ENCODE results near the gene ZC3H13.

The ZC3H13 gene, protein sequence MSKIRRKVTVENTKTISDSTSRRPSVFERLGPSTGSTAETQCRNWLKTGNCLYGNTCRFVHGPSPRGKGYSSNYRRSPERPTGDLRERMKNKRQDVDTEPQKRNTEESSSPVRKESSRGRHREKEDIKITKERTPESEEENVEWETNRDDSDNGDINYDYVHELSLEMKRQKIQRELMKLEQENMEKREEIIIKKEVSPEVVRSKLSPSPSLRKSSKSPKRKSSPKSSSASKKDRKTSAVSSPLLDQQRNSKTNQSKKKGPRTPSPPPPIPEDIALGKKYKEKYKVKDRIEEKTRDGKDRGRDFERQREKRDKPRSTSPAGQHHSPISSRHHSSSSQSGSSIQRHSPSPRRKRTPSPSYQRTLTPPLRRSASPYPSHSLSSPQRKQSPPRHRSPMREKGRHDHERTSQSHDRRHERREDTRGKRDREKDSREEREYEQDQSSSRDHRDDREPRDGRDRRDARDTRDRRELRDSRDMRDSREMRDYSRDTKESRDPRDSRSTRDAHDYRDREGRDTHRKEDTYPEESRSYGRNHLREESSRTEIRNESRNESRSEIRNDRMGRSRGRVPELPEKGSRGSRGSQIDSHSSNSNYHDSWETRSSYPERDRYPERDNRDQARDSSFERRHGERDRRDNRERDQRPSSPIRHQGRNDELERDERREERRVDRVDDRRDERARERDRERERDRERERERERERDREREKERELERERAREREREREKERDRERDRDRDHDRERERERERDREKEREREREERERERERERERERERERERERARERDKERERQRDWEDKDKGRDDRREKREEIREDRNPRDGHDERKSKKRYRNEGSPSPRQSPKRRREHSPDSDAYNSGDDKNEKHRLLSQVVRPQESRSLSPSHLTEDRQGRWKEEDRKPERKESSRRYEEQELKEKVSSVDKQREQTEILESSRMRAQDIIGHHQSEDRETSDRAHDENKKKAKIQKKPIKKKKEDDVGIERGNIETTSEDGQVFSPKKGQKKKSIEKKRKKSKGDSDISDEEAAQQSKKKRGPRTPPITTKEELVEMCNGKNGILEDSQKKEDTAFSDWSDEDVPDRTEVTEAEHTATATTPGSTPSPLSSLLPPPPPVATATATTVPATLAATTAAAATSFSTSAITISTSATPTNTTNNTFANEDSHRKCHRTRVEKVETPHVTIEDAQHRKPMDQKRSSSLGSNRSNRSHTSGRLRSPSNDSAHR (N-terminal part only)

DNA sequence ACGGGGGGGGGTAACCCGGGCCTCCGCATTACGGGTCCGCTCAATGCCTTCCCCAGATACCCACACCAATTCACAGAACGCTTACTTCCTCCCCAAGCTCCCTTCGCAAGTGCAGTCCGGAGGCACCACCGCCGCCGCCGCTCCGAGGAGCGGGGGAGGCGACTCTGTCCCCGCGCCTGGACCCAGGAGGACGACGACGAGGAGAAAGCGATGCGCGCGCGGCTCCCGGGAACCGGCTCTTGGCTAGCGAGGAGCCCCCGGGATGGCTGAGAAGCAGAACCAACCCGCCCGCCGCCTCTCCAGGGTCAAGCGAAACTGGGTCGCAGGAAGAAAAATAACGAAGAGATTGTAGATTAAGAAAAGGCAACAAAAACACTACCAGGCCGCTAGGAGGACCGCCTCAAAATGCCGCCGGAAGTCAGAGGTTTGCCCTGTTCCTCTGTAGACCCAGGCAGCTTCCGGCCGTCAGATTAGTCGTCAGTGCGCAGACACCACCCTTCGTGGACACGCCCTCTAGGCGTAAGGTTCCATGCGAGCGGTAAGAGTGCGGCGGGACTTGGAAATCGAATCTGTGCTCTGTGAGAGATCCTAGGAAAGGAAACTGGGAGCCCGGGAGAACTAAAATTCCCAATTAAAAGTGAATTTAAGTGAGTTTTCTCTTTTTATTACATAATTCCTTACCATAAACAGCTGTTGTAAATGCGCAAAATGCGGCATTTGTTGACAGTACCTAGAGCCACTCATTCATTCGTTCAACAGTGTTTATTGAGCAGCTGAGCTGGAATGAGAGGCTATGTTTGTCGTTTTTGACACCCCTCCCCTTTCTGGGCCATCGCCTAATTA, at the start of gene ZC3H13:
Gene ZC3H13 (minus strand): TSS at position 428 of the 843 bp plus-strand sequence. CDS start 7,239 bp downstream, outside the sequence.
- peak; percentile 79 to 85 for DNase-seq (ENCODE audit: low read depth in 2 of 2)

DNA sequence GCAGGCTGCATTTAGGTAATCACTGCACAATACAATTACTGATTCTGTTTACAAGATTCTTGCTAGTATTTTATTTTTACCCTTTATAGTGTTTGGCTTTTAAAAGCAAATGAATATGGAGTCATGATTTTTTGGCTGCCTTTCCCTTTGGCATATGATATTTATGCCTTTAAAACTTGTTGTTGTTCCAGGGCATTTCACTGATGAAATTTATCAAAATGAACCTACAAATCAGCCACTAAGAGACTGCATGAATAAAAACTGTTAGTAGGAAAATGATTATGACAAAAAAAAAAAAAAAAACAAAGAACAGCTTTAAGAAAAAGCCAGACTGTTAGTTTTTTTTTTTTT, 49.7 kb upstream of the ZC3H13 start:
- no peak for DNase-seq (ENCODE audit: low read depth in 2 of 2)

DNA sequence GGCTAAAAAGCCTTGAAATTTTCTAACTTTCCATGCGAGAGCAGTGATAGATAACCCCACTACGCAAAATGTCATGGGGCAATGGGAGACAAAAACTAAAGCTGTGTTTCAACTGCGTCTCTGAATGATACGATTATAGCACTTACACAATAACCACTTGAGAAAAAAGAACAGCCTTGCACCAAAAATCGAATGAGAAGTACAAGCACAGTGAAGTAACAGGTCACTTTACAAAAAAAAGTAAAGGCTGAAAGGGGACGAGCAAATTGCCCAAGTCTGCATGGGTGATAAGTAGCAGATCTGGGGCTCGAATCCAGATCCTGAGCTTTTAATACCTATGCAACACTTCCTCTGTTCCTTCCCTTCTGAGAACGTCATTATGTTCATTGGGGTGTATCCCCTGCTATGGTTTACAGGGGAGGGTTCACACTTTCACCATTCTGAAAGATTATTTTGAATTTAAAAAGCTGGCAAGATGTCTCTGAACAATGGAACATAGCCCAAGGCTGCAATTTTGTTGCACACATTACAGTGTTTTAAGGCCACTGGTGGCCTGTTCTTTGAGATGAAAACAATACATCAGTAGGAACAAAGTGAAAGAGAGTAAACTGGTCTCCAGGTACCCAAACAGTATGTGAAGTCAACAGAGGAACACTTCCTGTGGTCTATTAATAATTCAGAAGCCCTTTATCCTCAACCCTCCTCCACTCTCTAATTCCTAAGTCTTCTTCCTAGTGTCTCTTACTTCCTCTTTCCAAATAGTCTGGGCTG, 49.1 kb upstream of the ZC3H13 start:
- DNase-seq (ENCODE audit: low read depth in 2 of 2) = no peak

DNA sequence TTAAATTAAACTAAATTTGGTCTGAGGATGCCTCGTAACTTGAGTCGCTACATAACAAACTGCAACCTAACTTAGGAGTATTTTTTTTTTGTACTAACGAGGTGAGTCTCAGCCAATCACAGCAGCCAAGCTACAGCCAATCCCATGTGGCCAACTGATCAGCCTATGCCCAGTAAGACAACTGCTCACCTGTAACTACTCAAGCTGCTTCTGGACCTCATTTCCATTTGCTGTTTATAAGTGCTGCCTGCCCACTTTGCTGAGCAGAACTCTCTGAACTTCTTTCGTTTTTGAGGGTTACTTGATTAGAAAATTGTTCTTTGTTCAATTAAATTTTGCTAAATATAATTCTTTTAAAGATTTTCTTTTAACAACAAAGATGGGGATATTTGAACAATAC, 48.5 kb upstream of the ZC3H13 start:
- no peak for DNase-seq (ENCODE audit: low read depth in 2 of 2)

DNA sequence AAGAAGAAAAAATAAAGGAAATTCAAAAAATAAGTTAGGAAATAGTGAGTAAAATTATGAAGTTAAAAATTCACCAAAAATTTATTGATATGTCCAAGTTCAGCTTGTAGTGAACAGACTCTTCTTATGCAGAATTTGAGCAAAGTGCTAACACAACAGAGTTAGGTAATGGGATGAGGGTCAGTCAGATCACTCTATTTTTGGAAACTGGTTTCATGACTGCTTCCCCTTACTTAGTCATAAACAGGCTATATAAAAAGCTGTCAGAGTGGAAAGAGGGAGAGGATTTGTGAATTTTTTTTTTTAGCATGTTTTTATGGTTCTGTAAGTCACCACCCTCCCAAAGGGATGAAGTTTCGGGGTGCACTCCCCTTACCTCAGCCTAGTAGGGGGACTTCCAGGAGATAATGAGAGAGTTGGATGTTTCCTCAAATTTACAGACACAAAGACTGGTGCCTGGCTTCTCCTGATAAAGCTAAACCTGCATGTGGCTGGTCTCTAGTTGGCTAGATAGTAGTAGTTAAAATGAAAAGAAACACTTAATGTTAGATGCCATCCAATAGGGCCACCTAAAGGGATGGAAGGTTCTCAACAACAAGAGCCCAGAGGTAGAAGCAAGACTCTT, 47.8 kb upstream of the ZC3H13 start:
- no peak for DNase-seq (ENCODE audit: low read depth in 2 of 2)

DNA sequence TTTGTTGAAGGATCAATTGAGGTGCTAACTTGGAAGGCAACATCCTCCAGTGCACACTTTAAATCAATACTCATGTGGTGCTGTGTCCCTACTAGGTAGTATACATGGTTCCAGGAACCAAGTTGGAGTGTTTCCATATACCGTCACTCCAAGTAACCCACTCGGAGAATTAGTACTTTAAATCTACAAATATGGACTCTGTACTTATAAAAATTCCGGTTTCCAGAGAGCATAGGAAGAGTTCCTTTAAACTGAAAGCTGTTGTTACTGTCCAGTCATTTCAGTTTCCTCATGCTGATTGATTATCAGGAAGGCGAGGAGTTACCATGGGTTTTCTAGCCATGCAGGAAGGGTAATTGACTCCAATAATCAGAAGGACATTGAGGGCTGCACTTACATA, 45.1 kb upstream of the ZC3H13 start:
- no peak for DNase-seq (ENCODE audit: low read depth in 2 of 2)

DNA sequence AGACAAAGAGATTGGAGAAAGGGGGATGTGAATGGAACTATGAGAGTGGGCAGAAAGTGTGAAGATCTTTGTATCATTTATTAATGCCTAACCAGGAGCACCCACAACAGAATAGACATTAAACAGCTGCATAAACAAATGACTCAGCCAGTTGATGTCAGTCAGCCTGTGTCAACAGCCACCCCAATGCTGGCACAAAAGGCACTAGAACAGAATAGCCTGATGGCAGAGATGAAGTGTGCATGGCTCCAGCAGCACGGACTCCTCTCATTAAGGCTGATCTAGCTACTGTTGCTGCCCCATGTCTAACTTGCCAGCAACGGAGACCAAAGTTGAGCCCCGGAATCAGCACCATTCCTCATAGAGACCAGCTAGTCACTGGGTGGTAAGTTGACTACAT, 44.5 kb upstream of the ZC3H13 start:
- no peak for DNase-seq (ENCODE audit: low read depth in 2 of 2)

DNA sequence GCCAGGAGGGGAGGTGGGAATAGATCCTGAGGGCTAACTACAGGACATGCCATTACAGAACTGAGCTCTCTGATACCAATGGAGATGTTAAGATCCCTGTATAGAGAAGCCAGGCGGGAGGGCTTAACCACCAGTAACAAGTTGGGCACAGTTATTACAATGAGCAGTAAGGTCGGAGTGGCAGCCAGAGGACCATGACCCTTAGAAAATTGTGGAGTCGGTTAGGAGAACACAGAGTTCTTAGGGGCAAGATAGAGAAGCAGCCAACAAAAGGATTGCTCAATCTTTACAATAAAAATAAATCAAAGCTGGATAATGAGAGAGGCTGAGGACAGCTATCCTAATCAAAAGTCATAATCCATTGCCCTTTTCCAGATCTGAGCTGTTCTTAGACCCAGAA, 41.9 kb upstream of the ZC3H13 start:
- DNase-seq (ENCODE audit: low read depth in 2 of 2) = no peak

DNA sequence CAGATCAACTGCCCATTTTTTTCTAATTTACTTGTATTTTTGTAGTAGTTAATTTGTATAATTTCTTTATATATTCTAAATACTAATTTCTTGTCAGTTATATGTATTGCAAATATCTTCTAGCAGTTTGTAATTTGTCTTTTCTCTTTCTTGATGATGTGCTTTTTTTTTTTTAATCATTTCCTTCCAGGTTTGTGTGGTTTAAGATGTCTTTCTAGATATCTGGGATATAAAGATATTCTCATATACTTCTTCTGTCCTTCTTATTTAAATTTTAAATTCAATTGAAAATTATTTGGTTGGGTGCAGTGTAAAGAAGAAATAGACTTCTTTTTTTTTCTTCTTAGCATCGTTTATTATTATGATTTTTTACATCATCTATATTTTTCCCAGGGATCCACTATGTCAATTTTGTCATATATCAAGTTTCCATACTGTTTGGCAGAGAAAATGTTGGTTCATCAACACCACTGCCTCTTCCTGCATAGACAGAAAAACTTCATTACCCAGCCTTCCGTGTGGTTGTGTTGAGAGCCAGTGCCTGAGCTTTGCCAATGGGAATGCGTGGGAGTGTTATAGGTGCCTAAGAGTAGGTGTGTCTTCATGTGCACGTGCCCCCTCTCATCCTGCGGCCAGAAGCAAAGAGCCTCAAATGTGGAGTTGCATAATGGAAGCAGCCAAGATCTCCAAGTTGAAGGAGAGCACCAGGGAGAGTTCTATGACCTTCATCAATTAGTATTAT, 36.4 kb upstream of the ZC3H13 start:
- no peak for DNase-seq (ENCODE audit: low read depth in 2 of 2)

DNA sequence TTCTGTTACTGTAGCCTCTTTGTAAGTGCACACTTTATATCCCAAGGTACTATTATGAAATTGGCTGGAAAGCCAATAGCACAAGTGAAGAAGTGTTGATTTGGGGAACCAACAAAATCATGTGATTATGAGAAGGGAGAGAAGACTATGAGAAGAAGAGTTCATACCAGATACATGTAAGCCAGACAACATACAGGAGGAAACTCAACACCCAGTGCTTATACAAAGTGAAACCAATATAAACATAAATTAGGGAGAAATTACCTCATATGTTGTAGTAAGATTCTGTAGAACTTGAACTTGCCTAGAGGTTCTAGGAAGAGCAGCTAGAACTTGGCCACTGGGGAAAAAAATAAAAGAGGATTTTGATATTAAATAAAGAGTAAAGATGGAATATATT, 34.9 kb upstream of the ZC3H13 start:
- no peak for DNase-seq (ENCODE audit: low read depth in 2 of 2)

DNA sequence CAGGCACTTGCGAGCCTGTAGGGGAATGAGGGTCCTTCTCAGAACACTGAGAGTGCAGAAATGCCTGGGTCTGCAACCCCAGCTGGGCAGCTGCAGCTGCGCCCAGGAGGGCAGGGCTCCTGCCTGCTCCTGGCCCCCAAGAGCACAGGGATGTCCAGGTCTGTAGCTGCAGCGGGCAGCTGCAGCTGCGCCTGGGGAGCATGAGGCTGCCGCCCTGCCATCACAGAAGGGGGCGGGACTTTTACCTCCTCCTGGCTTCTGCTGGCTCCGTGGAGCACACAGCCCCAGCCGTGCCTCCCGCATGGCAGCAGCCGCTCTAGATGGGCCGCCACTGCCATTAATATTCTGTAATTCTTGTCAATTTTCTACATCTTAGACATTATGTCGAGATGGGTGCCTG, 34.4 kb upstream of the ZC3H13 start:
- DNase-seq (ENCODE audit: low read depth in 2 of 2) = no peak

DNA sequence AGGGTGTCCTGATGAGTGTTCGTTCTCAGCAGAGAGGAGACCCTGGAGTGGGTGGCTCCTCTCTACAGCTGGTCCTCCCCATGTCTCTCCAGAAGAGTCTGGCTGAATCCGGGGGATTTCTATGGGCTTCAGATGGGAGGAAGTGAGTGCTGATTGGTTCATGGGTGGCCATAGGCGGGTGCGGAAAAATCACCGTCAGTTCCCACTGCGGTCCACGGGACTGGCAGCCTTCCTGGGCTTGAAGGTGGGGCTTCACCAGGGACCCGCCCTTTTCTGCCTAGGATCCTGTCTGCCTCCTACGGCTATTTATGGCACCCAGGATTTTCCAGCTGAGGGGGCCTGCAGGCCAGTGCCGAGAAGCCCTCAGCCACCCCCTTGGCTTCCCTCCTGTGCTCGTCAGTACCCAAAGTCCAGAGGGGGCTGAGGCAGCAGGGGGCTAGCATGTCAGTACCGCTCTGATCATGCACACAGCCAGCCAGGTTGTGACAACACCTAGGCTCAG, 33.9 kb upstream of the ZC3H13 start:
- DNase-seq (ENCODE audit: low read depth in 2 of 2) = no peak

DNA sequence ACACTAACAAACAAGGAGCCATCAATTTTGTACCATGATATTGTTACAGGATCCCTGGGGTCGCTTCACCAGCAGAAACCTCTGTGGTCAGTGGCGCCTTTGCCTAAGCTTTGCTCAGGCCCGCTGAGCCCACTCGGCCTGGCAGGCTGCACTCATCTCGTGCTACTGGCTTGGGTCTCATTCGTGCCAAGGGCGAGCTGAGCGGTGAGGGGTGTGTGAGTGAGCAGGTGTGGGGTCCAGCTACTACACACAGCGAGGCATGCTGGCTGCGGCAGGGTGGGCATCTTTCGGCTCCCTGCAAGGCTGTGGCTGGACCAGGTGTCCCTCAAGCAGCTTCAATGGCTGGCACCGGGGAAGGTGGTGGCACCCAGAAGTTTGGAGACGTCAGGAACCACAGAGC, 33.2 kb upstream of the ZC3H13 start:
- no peak for DNase-seq (ENCODE audit: low read depth in 2 of 2)

DNA sequence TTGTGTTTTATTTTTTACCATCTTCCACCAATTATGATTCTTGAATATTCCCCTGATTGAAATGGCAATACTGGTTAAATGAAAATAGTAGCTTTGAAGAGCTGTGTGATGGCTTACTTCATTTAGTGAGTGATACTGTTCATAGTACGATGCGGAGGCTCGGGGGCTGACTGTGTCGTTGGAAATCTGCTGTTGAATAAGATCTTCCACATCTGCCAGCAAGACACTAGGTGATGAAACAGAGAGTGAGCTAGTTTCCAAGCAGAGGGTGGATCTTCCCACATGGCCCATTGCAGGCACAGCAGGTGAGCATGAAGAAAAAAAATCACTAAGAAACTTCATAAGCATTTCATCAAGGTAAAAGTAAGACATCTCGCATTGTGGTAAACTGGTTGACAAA, 29.8 kb upstream of the ZC3H13 start:
- DNase-seq (ENCODE audit: low read depth in 2 of 2) = no peak

DNA sequence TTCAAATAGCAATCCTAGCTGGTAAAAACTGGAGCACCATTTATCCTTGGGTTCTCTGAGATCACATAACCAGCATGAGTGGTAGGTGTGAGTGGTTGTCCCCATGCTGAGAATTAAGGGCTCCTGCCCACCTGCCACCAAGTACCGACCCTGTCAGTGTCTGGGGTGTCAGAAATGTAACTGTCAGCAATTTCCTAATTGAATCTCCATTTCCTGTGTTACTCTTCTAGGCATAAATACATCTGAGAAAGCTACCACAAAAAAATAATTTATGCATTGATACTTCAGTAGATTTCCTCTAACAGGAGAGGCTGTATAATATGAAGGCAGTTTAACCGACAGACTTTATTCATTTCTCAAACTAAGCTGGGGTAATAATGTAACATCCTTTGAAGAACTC, 27.2 kb upstream of the ZC3H13 start:
- DNase-seq (ENCODE audit: low read depth in 2 of 2) = no peak

DNA sequence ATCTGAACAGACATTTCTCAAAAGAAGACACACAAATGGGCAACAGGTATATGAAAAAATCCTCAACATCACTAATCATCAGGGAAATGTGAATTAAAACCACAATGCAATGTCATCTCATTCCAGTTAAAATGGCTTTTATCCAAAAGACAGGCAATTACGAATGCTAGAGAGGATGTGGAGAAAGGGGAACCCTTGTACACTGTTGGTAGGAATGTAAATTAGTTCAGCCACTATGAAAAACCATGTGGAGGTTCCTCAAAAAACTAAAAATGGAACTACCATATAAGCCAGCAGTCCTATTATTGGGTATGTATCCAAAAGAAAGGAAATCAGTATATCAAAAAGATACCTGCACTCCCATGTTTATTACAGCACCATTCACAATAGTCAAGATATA, 24.7 kb upstream of the ZC3H13 start:
- no peak for DNase-seq (ENCODE audit: low read depth in 2 of 2)

DNA sequence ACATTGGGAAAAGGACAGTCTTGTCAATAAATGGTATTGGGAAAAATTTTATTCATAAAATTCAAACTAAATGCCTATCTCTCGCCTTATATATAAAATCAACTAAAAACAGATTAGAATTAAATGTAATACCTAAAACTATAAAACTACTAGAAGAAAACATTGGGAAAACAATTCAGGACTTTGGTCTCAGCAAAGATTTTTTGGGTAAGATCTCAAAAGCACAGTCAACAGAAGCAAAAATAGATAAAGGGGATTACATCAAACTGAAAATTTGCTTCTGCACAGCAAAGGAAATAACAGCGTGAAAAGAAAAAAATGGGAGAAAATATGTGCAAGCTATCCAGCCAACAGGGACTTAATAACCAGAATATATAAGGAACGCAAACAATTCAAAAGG, 24.3 kb upstream of the ZC3H13 start:
- no peak for DNase-seq (ENCODE audit: low read depth in 2 of 2)

DNA sequence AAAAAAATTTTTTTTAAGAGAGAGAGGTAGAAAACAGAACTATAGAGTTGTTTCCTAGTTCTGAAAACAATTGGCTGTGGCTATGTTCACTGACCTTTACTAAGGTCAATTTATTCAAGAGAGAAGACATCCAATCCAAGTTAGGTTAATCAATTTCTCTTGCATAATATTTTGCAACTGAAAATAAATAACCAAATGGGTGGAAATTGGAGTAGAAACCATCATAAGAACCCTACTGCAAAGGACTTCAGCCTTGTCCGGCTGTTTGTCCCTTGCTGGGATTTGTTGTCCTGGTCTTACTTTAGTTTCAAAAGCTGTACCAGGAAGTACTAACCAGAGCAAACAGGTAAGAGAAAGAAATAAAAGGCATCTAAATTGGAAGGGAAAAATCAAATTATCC, 23.3 kb upstream of the ZC3H13 start:
- DNase-seq (ENCODE audit: low read depth in 2 of 2) = no peak

DNA sequence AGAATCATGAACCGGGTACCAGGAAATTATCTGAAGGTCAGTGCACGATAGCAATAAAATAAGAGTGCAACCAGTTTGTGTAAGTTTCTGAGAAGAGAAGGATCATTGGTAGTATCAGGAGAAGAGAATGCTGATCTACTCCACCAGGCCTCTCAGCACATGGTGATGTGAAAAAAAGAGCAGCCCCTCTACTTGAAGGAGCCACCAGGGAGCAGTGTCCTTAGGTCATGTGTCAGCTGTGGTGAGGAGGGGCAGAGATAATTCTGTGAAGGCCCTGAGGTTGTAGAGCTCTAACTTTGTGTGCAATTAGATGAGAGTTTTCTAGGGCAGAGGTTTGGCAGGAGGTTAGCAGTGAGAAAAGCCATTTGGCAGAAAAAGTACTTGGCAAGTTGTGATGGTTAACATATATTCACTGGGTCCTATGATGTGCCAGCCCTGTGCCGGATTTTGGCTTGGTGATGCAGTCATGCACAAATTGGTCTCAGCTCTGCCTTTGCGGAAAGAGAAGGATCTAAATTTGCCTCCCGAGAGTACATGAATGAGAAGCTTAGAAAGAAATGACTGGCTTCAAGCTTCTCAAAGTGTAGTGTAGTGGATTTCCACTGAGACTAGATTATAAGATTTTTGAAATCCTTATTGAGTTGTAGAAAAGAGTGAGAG, 19.2 kb upstream of the ZC3H13 start:
- DNase-seq (ENCODE audit: low read depth in 2 of 2) = no peak

All from stimulated activated CD8-positive, alpha-beta memory T cell treated with anti-CD3 and anti-CD28 coated beads, Interleukin-7, amount 100 ng/mL, for 1 hour (primary cell).